GM13977 (cell line): ENCODE measurements around the gene CACHD1.
"Not testable (repeated sequence)": the region's sequence is repeated elsewhere in the genome, so short reads cannot be mapped to it uniquely, and the experiment has no call there.

ENCODE experiments used
- DNase-seq: peaks from one replicate; pipeline ENCODE4 v3.0.0; 2012; ENCODE audit warnings: low spot score
- CTCF ChIP-seq: IDR thresholded peaks from 2 replicates; pipeline ENCODE4 v1.5.1; 2012; ENCODE audit warnings: mild to moderate bottlenecking, control low read depth; ENCODE audit not compliant: insufficient read depth; ENCODE audit errors: extremely low read depth, missing control alignments
- in situ Hi-C: fragments of 300-500 bp; cut with MboI; formaldehyde crosslinking; loops from one replicate; pipeline ENCODE4 v1.12.0; 2022; ENCODE audit warnings: low sequenced_read_pairs, low pct_unique_long_range_greater_than_20kb, mixed read lengths, inconsistent platforms; ENCODE audit not compliant: unreplicated experiment

The CACHD1 gene

GRCh38 chr1:64597113-64597512, 127.2 kb downstream of the CACHD1 start:
- in situ Hi-C loops, result no loop called here
- TF ChIP-seq CTCF, result no peak
- no peak for DNase-seq

DNA sequence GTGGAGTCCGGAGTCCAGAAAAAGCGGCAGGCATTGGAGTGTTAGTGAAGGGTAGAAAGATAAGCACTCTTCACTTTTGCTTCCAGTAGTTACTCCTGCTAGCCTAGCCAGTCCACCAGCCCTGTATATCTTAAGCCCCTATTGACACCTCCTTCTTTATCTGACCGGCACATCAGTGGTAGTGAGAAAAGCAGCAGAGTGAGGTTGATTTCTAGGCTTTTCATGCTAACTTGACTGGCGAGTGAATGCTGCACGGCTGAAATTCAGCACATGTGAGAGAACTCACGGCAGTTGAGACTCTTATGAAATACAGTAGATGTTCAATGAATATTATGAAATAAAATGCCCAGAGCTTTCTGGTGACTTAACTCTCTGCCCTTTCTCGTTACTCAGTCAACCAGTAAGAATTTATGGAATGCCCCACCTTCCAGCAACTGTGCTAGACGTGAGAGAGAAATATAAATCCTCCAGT, 128.2 kb downstream of the CACHD1 start:
- in situ Hi-C loops, result no loop called here
- TF ChIP-seq CTCF, result no peak
- DNase-seq, result no peak

GRCh38 chr1:64599242-64599641, 129.3 kb downstream of the CACHD1 start:
- no peak for TF ChIP-seq CTCF
- no peak for DNase-seq
- in situ Hi-C loops, result no loop called here

DNA sequence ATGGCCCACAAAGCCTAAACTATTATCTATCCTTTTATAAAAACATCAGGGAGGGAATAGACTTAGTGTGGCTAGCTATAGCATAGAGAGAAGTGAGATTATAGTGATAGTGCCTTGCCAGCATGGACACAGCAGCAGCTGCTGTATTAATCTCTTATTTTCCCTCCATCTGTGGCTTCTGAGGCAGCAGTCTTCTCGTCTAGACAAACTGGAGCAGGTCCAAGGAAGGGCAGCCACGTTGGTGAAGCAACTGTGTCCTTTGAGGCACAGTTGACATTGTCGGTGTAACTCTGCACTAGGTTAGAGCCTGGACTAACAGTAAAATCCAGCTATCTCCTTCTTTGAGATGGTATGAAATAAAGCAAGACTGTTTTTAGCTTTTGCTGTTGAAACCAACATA, 131.3 kb downstream of the CACHD1 start:
- no peak for TF ChIP-seq CTCF
- DNase-seq, result no peak
- in situ Hi-C loops, result no loop called here

- in situ Hi-C loops, result no loop called here
- no peak for DNase-seq
- TF ChIP-seq CTCF, result no peak
Observed at GRCh38 chr1:64608005-64608650, 138.2 kb downstream of the CACHD1 start.

GRCh38 chr1:64608651-64609048, 138.7 kb downstream of the CACHD1 start:
- TF ChIP-seq CTCF, result no peak
- DNase-seq, result no peak
- in situ Hi-C loops, result no loop called here

- DNase-seq, in situ Hi-C loops: not testable (repeated sequence)
Observed at GRCh38 chr1:64610950-64611349, 141.0 kb downstream of the CACHD1 start.
